Body of pancreas (tissue), 4 donors: ENCODE measurements around the gene GRID2.

Source experiments
- POLR2A ChIP-seq, 3 donors: fragments of 450-650 bp; IDR thresholded peaks; one replicate each; pipeline ENCODE4 v1.6.1; 2016; ENCODE audit warnings: antibody characterized with exemption in 3 of 3, mild to moderate bottlenecking in 2 of 3
- TF ChIP-seq, protein P1 (sequence below), 7 experiments: fragments of 450-650 bp in 4 of 7; fragments of 200-600 bp in 3 of 7; sonication (generic) in 3 of 7; IDR thresholded peaks; one replicate each; pipeline ENCODE4 v1.5.1; 2016 to 2019; ENCODE audit warnings: antibody characterized with exemption in 7 of 7

DNA sequence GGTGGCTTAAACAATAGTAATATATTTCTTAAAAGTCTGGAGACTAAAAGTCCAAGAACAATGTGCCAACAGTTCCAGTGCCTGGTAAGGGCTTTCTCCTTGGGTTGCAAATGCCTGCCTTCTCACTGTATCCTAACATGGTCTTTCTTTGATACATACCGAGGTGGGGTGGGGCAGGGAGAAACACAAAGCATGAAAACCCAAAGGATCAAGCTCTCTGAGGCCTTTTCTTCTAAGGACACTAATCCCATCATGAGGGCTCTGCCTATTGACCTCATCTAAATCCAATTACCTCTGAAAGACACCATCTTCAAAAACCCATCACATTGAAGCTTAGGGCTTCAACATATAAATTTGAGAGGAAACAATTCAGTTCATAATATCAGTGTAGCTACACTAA, 311.3 kb downstream of the GRID2 start:
- TF ChIP-seq, protein P1, sequence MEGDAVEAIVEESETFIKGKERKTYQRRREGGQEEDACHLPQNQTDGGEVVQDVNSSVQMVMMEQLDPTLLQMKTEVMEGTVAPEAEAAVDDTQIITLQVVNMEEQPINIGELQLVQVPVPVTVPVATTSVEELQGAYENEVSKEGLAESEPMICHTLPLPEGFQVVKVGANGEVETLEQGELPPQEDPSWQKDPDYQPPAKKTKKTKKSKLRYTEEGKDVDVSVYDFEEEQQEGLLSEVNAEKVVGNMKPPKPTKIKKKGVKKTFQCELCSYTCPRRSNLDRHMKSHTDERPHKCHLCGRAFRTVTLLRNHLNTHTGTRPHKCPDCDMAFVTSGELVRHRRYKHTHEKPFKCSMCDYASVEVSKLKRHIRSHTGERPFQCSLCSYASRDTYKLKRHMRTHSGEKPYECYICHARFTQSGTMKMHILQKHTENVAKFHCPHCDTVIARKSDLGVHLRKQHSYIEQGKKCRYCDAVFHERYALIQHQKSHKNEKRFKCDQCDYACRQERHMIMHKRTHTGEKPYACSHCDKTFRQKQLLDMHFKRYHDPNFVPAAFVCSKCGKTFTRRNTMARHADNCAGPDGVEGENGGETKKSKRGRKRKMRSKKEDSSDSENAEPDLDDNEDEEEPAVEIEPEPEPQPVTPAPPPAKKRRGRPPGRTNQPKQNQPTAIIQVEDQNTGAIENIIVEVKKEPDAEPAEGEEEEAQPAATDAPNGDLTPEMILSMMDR (IDR thresholded peaks at IDR 0.05) = no peak
- no peak for TF ChIP-seq POLR2A (IDR thresholded peaks at IDR 0.05)
